Limb (tissue), 2 donors: ENCODE results near the gene ST6GALNAC6.
"Not testable (repeated sequence)": the region's sequence is repeated elsewhere in the genome, so short reads cannot be mapped to it uniquely, and the experiment has no call there.

ENCODE experiments used
- DNase-seq, 2 donors: peaks; one replicate each; pipeline ENCODE4 v3.0.0-alpha.2; 2016; ENCODE audit errors: extremely low spot score in 2 of 2

Gene ST6GALNAC6

GRCh38 chr9:127856094-127856728, 43.2 kb downstream of the ST6GALNAC6 start:
- DNase-seq, result peak in 1 of 2 donors; percentile 24

GRCh38 chr9:127855522-127855921, 43.9 kb downstream of the ST6GALNAC6 start:
- DNase-seq, result peak in 1 of 2 donors; percentile 10

GRCh38 chr9:127854960-127855359, 44.4 kb downstream of the ST6GALNAC6 start:
- no peak for DNase-seq

GRCh38 chr9:127854184-127854806, 45.1 kb downstream of the ST6GALNAC6 start, which contains the start of gene ENG:
Gene ENG (minus strand): TSS chr9:127854658. CDS start chr9:127854355, 303 bp downstream.
- peak in 1 of 2 donors; percentile 70 for DNase-seq

- no peak for DNase-seq
These were observed 45.9 kb downstream of the ST6GALNAC6 start for GRCh38 chr9:127853312-127854183.

GRCh38 chr9:127852829-127853228, 46.6 kb downstream of the ST6GALNAC6 start:
- no peak for DNase-seq

- no peak for DNase-seq
These were observed 49.0 kb downstream of the ST6GALNAC6 start for GRCh38 chr9:127850286-127850830.

- DNase-seq, result no peak
These were observed 50.5 kb downstream of the ST6GALNAC6 start for GRCh38 chr9:127848756-127849504.

- DNase-seq, result no peak
These were observed 51.3 kb downstream of the ST6GALNAC6 start for GRCh38 chr9:127847833-127848755.

- DNase-seq, result no peak
These were observed 52.3 kb downstream of the ST6GALNAC6 start for GRCh38 chr9:127847178-127847510.

- peak in 1 of 2 donors; percentile 28 for DNase-seq
These were observed 52.8 kb downstream of the ST6GALNAC6 start for GRCh38 chr9:127846443-127847177.

GRCh38 chr9:127845619-127846018, 53.8 kb downstream of the ST6GALNAC6 start:
- not testable (repeated sequence) for DNase-seq

- peak in 1 of 2 donors; percentile 46 for DNase-seq
These were observed 54.5 kb downstream of the ST6GALNAC6 start for GRCh38 chr9:127844821-127845359.

- peak in 1 of 2 donors; percentile 16 for DNase-seq
These were observed 58.1 kb downstream of the ST6GALNAC6 start for GRCh38 chr9:127841087-127841835.

GRCh38 chr9:127838375-127839078, 60.9 kb downstream of the ST6GALNAC6 start:
- DNase-seq, result peak in 1 of 2 donors; percentile 35

GRCh38 chr9:127837346-127837745, 62.1 kb downstream of the ST6GALNAC6 start:
- no peak for DNase-seq

GRCh38 chr9:127836561-127836960, 62.8 kb downstream of the ST6GALNAC6 start:
- not testable (repeated sequence) for DNase-seq
